Left ventricle myocardium inferior (tissue), 1 donor: ENCODE measurements around the gene ZNF154. TPM values are rescaled to one million over a fixed set of nuclear protein-coding genes. Genes with fewer than 3 reads are reported as not detected.

Experiments used
- DNase-seq: peaks from one replicate; pipeline ENCODE4 v3.0.0-alpha.2; 2020
- H3K27ac ChIP-seq: fragments of 200-600 bp; replicated peaks from 2 replicates; pipeline ENCODE4 v1.8.0; 2021
- H3K27me3 ChIP-seq: fragments of 200-600 bp; 2 replicates; pipeline ENCODE4 v1.8.0; 2021; ENCODE audit warnings: low read depth
- H3K36me3 ChIP-seq: fragments of 200-600 bp; 2 replicates; pipeline ENCODE4 v1.8.0; 2021
- H3K4me1 ChIP-seq: fragments of 200-600 bp; 2 replicates; pipeline ENCODE4 v1.8.0; 2021
- H3K4me3 ChIP-seq: fragments of 200-600 bp; 2 replicates; pipeline ENCODE4 v1.8.0; 2021; ENCODE audit warnings: mild to moderate bottlenecking, moderate library complexity
- H3K9me3 ChIP-seq: fragments of 200-600 bp; replicated peaks from 2 replicates; pipeline ENCODE4 v1.8.0; 2021
- CTCF ChIP-seq: fragments of 200-600 bp; IDR thresholded peaks from 2 replicates; pipeline ENCODE4 v1.8.0; 2021; ENCODE audit warnings: antibody characterized with exemption, mild to moderate bottlenecking, borderline replicate concordance
- intact Hi-C: fragments of 100-400 bp; cut with micrococcal nuclease; formaldehyde crosslinking; loops from one replicate; pipeline ENCODE4 v1.11.0; 2022
- long read RNA-seq: library from polyadenylated mRNA; unstranded; transcript quantifications from one replicate; pipeline ENCODE4 v2.0.0, GENCODE V29; 2021
- total RNA-seq: library from RNA; stranded (reverse); fragmentation: NEBNext Ultra II Directional; extraction: Animal tissue kit (Norgen Biotek cat#: 25700); gene quantifications from one replicate; pipeline ENCODE4 v1.2.1, GENCODE V29; 2021
- donor health status: DM: no; HTN: yes; CAD: no; lungs with severe emphysema.

ZNF154 gene
- 4.8 TPM for total RNA-seq
- long read RNA-seq, partial matches to known transcripts: 2 of 8 reads
- long read RNA-seq, other reads (novel, unspliced or antisense): 3 of 8 reads

- Histone ChIP-seq H3K9me3 (peaks cover 98% of the 10 kb centered on the region), H3K36me3 (peaks cover 32% of the 10 kb centered on the region), H3K4me1 (peaks cover 55% of the 10 kb centered on the region), H3K27me3 (no peaks in the 10 kb centered on the region), H3K4me3 (peak within 1 kb of the TSS; percentile 80), H3K27ac (peak within 1 kb of the TSS; percentile 90)
- intact Hi-C loops: no loop called here
- DNase-seq: peak; percentile 21
- no peak for TF ChIP-seq CTCF
These were observed at the start of gene ZNF154 for GRCh38 chr19:57708641-57709361. Gene ZNF154 (minus strand): TSS chr19:57709204. CDS start chr19:57708971, 233 bp downstream.

- no peak for DNase-seq
- TF ChIP-seq CTCF: no peak
- Histone ChIP-seq H3K36me3 (peaks cover 99% of the 10 kb centered on the region), H3K4me3 (no peak overlapping the region), H3K27me3 (no peaks in the 10 kb centered on the region), H3K9me3 (peaks cover 84% of the 10 kb centered on the region), H3K4me1 (no peaks in the 10 kb centered on the region), H3K27ac (no peak overlapping the region)
- intact Hi-C loops: no loop called here
These were observed 48.9 kb upstream of the ZNF154 start for GRCh38 chr19:57757941-57758340.

GRCh38 chr19:57755031-57755430 lies 46.0 kb upstream of the ZNF154 start:
- peaks cover 10% of the 10 kb centered on the region for H3K4me1 ChIP-seq
- peaks cover 100% of the 10 kb centered on the region for H3K36me3 ChIP-seq
- no peak overlapping the region for H3K27ac ChIP-seq
- intact Hi-C loops: no loop called here
- no peak overlapping the region for H3K4me3 ChIP-seq
- DNase-seq: no peak
- H3K9me3 ChIP-seq: peaks cover 90% of the 10 kb centered on the region
- TF ChIP-seq CTCF: no peak
- no peaks in the 10 kb centered on the region for H3K27me3 ChIP-seq

GRCh38 chr19:57754091-57754673 lies 45.2 kb upstream of the ZNF154 start:
- Histone ChIP-seq H3K4me3 (no peak overlapping the region), H3K36me3 (peaks cover 100% of the 10 kb centered on the region), H3K4me1 (peaks cover 19% of the 10 kb centered on the region), H3K9me3 (peaks cover 97% of the 10 kb centered on the region), H3K27me3 (no peaks in the 10 kb centered on the region), H3K27ac (no peak overlapping the region)
- intact Hi-C loops: no loop called here
- no peak for DNase-seq
- TF ChIP-seq CTCF: no peak

GRCh38 chr19:57748029-57748428 lies 39.0 kb upstream of the ZNF154 start:
- intact Hi-C loops: no loop called here
- peak overlapping the region; percentile 90 for H3K4me3 ChIP-seq
- no peak overlapping the region for H3K27ac ChIP-seq
- H3K4me1 ChIP-seq: peaks cover 44% of the 10 kb centered on the region
- H3K9me3 ChIP-seq: peaks cover 52% of the 10 kb centered on the region
- DNase-seq: no peak
- no peak for TF ChIP-seq CTCF
- H3K36me3 ChIP-seq: peaks cover 52% of the 10 kb centered on the region
- no peaks in the 10 kb centered on the region for H3K27me3 ChIP-seq
